ENCODE data around the gene LCE3B.

DNA sequence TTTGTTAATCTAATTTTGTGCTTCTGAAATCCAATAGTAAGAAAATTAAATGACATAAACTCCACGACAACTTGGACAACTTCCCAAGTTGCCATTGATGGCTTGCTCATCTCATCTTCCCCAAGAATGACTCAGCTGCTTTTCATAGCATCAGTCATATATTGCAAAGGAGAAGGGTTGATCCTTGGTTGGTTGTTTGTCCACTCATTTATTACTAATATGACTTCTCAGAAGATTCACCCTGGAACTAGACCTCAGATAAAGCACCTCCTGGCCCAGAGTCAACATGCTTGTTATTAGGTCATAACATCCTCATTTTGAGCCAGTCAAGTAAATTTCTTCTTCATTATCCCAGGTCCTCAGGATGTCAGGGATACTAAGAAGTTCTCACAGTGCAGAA is 31.0 kb upstream of the LCE3B start:
- TF ChIP-seq CTCF (IDR thresholded peaks at IDR 0.05) (no peak), POLR2A (IDR thresholded peaks at IDR 0.05) (no peak)
